Vagina (tissue), 2 donors: Measurements from ENCODE around the gene INTS7. TPM values are rescaled to one million over a fixed set of nuclear protein-coding genes. Genes with fewer than 3 reads are reported as not detected.

Experiments
- DNase-seq, 2 donors: peaks; one replicate each; pipeline ENCODE4 v3.0.0-alpha.2; 2017; ENCODE audit errors: extremely low spot score in 2 of 2
- H3K27ac ChIP-seq: fragments of 200-600 bp; sonication (generic); one replicate; pipeline ENCODE4 v1.5.1; 2019
- H3K27me3 ChIP-seq: fragments of 200-600 bp; sonication (generic); one replicate; pipeline ENCODE4 v1.5.1; 2019
- H3K36me3 ChIP-seq, 2 donors: fragments of 200-600 bp; sonication (generic); one replicate each; pipeline ENCODE4 v1.5.1; 2017 to 2019
- H3K4me1 ChIP-seq: fragments of 200-600 bp; sonication (generic); one replicate; pipeline ENCODE4 v1.5.1; 2019
- H3K4me3 ChIP-seq, 2 donors: fragments of 200-600 bp; sonication (generic); 1 replicate in 1 of 2; 2 replicates in 1 of 2; pipeline ENCODE4 v1.5.1; 2016 to 2019
- H3K9me3 ChIP-seq: fragments of 200-600 bp; sonication (generic); one replicate; pipeline ENCODE4 v1.5.1; 2019
- CTCF ChIP-seq, 3 experiments: fragments of 450-650 bp in 2 of 3; fragments of 200-600 bp in 1 of 3; sonication (generic) in 1 of 3; IDR thresholded peaks; one replicate each; pipeline ENCODE4 v1.5.1; 2017 to 2019; ENCODE audit warnings: antibody characterized with exemption in 3 of 3, mild to moderate bottlenecking in 2 of 3, moderate library complexity in 2 of 3
- POLR2A ChIP-seq, 2 donors: fragments of 450-650 bp; IDR thresholded peaks; one replicate each; pipeline ENCODE4 v1.6.1; 2017; ENCODE audit warnings: antibody characterized with exemption in 2 of 2, mild to moderate bottlenecking in 2 of 2, moderate library complexity in 2 of 2
- POLR2AphosphoS5 ChIP-seq, 2 donors: sonication (generic); formaldehyde crosslinking; IDR thresholded peaks; one replicate each; pipeline ENCODE4 v1.9.0; 2017; ENCODE audit warnings: antibody characterized with exemption in 2 of 2, mild to moderate bottlenecking in 2 of 2, low read depth in 1 of 2; ENCODE audit not compliant: insufficient read depth in 1 of 2
- intact Hi-C: fragments of 100-400 bp; cut with DNase I; formaldehyde crosslinking; loops from one replicate; pipeline ENCODE4 v1.15.1; 2023
- microRNA-seq: library from miRNA; unstranded; fragments of <30 nt; microRNA quantifications from one replicate; pipeline ENCODE4, GENCODE V29; 2017; ENCODE audit warnings: borderline number of aligned reads, borderline replicate concordance
- small RNA-seq: library from RNA; depleted of rRNA; stranded (forward); fragments of <200 nt; gene quantifications from one replicate; pipeline ENCODE3, GENCODE V24; 2016
- total RNA-seq: library from RNA; depleted of rRNA; stranded (reverse); fragments of >200 nt; gene quantifications from one replicate; pipeline ENCODE4 v1.2.3, GENCODE V29; 2016

The INTS7 gene
- total RNA-seq, 1 donor from 2014 or later, result 10.8 TPM

DNA sequence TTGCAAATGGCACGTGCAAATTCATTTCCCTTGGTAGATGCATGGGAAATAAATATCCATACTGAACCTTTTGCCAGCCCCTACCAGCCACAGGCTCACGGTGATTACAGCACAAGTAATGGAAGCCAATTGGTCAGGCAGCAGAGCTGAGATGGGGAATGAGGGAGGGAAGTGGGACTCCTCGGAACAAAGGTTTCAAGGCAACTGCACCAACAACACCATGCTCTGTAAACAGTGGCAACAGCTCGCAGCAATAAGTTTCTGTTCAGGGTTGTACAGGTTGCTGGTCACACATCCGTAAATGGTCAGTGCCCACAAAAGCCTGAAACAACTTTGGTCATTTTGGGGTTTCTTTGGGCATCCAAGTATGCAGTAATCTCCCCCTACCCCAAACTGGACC lies 142.1 kb downstream of the INTS7 start:
- H3K27ac ChIP-seq, result no peak overlapping the region
- no peak for TF ChIP-seq POLR2AphosphoS5 (IDR thresholded peaks at IDR 0.05; ENCODE audit: insufficient read depth in 1 of 2, low read depth in 1 of 2)
- no peak for TF ChIP-seq CTCF (IDR thresholded peaks at IDR 0.05)
- TF ChIP-seq POLR2A (IDR thresholded peaks at IDR 0.05), result no peak

GRCh38 chr1:211892577-211892976 lies 142.8 kb downstream of the INTS7 start:
- H3K4me1 ChIP-seq, result no peaks in the 10 kb centered on the region
- no peaks in the 10 kb centered on the region for H3K27me3 ChIP-seq
- no peaks in the 10 kb centered on the region for H3K9me3 ChIP-seq
- H3K27ac ChIP-seq, result no peak overlapping the region
- no peak overlapping the region for H3K4me3 ChIP-seq
- no peak for DNase-seq
- no peaks in the 10 kb centered on the region for H3K36me3 ChIP-seq
- intact Hi-C loops, result no loop called here
- TF ChIP-seq POLR2AphosphoS5 (IDR thresholded peaks at IDR 0.05; ENCODE audit: insufficient read depth in 1 of 2, low read depth in 1 of 2) (no peak), POLR2A (IDR thresholded peaks at IDR 0.05) (no peak), CTCF (IDR thresholded peaks at IDR 0.05) (no peak)

More for the DNA sequence above, 142.1 kb downstream of the INTS7 start:
- Histone ChIP-seq H3K4me3 (no peak overlapping the region), H3K9me3 (no peaks in the 10 kb centered on the region), H3K4me1 (no peaks in the 10 kb centered on the region), H3K36me3 (no peaks in the 10 kb centered on the region), H3K27me3 (no peaks in the 10 kb centered on the region)
- intact Hi-C loops, result no loop called here
- DNase-seq, result no peak

DNA sequence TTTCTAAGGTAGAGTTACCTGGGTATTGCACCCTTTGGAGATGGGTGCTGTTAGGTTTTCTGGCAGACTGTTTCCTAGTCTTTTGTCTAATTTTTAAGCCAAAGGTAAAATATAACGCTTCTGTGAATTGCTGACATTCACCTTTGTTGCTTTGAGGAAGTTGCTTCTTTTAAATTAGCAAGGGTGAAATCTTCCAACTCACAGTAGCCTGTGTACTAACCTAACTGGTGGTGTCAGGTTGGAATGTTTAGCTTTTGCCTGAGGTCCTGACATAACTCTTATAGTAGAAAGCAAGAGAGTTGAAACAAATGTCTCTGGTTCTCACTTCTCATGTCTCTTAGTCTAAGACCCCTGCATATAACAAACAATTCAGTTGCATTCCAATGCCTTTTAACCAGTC lies 143.6 kb downstream of the INTS7 start:
- no peak overlapping the region for H3K27ac ChIP-seq
- no peaks in the 10 kb centered on the region for H3K9me3 ChIP-seq
- intact Hi-C loops, result no loop called here
- no peak overlapping the region for H3K4me3 ChIP-seq
- H3K4me1 ChIP-seq, result no peaks in the 10 kb centered on the region
- TF ChIP-seq CTCF (IDR thresholded peaks at IDR 0.05), result no peak
- no peak for TF ChIP-seq POLR2A (IDR thresholded peaks at IDR 0.05)
- no peak for TF ChIP-seq POLR2AphosphoS5 (IDR thresholded peaks at IDR 0.05; ENCODE audit: insufficient read depth in 1 of 2, low read depth in 1 of 2)
- H3K27me3 ChIP-seq, result no peaks in the 10 kb centered on the region
- H3K36me3 ChIP-seq, result no peaks in the 10 kb centered on the region
- no peak for DNase-seq

Small RNA genes within 50 kb of the gene (microRNA-seq; reads per million reads assigned to microRNA genes)
- not detected for gene MIR3122

Small RNA genes within 50 kb of the gene (small RNA-seq; reads per million reads assigned to genes)
- gene MIR3122 (not detected), gene RF00568 (not detected)

Other genes starting within 250 kb of the INTS7 start
- gene LPGAT1, start 204.8 kb downstream of the INTS7 start, total RNA-seq, result 63.8 TPM
- 7.4 TPM for gene DTL, start 191 bp upstream of the INTS7 start, total RNA-seq
- 33.9 TPM for gene PPP2R5A, start 249.9 kb upstream of the INTS7 start, total RNA-seq